A549 (cell line): Measurements from ENCODE around the gene ZNF418.

Source experiments
- CHD2 ChIP-seq: fragments of 150-350 bp; IDR thresholded peaks from 2 replicates; pipeline ENCODE4 v1.6.1; 2014; ENCODE audit warnings: low read length; ENCODE audit not compliant: partially characterized antibody
- EHMT2 ChIP-seq: fragments of 200-600 bp; sonication (generic); IDR thresholded peaks from 2 replicates; pipeline ENCODE4 v1.6.1; 2016; ENCODE audit warnings: antibody characterized with exemption, low read depth, mild to moderate bottlenecking, moderate library complexity
- EP300 ChIP-seq, 2 experiments: fragments of >200 bp; sonication (Bioruptor Twin); formaldehyde crosslinking; IDR thresholded peaks; 2 replicates in 1 of 2; 3 replicates in 1 of 2; pipeline ENCODE4 v1.6.1; 2016 to 2017
- FOSL2 ChIP-seq, 2 experiments: fragments of 450-650 bp in 1 of 2; fragments of >200 bp in 1 of 2; sonication (Bioruptor Twin) in 1 of 2; formaldehyde crosslinking; IDR thresholded peaks; 2 replicates each; pipeline versions ENCODE4 v1.5.0 to v1.6.1; 2016 to 2020; ENCODE audit warnings: mild to moderate bottlenecking in 1 of 2, moderate library complexity in 1 of 2
- HOXA7 ChIP-seq: fragments of 250-450 bp; sonication (Bioruptor Pico); IDR thresholded peaks from 2 replicates; pipeline ENCODE4 v1.5.0; 2020; ENCODE audit warnings: mild to moderate bottlenecking, moderate library complexity
- MAX ChIP-seq: IDR thresholded peaks from 2 replicates; pipeline ENCODE4 v1.6.1; 2012
- NR3C1 ChIP-seq: fragments of >200 bp; sonication (Bioruptor Twin); formaldehyde crosslinking; IDR thresholded peaks from 3 replicates; pipeline ENCODE4 v1.6.1; 2017
- PHF8 ChIP-seq: fragments of 200-600 bp; sonication (generic); IDR thresholded peaks from 2 replicates; pipeline ENCODE4 v1.6.1; 2016; ENCODE audit warnings: low read depth, mild to moderate bottlenecking, antibody characterized with exemption, moderate library complexity, borderline replicate concordance
- POLR2A ChIP-seq: IDR thresholded peaks from 2 replicates; pipeline ENCODE4 v1.6.1; 2012; ENCODE audit warnings: mild to moderate bottlenecking, low read length
- POLR2AphosphoS2 ChIP-seq: conservative IDR thresholded peaks from 2 replicates; pipeline ENCODE4 v1.6.1; 2012; ENCODE audit warnings: low read length, improper control_type of control experiment, inconsistent platforms
- RCOR1 ChIP-seq: fragments of 150-350 bp; IDR thresholded peaks from 2 replicates; pipeline ENCODE4 v1.6.1; 2014; ENCODE audit warnings: antibody characterized with exemption, low read length, low read depth
- RNF2 ChIP-seq: fragments of 200-600 bp; sonication (generic); IDR thresholded peaks from 2 replicates; pipeline ENCODE4 v1.6.1; 2016; ENCODE audit warnings: low read depth, mild to moderate bottlenecking, antibody characterized with exemption, moderate library complexity, borderline replicate concordance
- TFCP2L1 ChIP-seq: fragments of 250-450 bp; sonication (Bioruptor Pico); IDR thresholded peaks from 2 replicates; pipeline ENCODE4 v1.5.0; 2021; ENCODE audit warnings: mild to moderate bottlenecking
- TF ChIP-seq, protein P1 (sequence below): fragments of >200 bp; sonication (Bioruptor Twin); formaldehyde crosslinking; IDR thresholded peaks from 3 replicates; pipeline ENCODE4 v1.5.1; 2016

DNA sequence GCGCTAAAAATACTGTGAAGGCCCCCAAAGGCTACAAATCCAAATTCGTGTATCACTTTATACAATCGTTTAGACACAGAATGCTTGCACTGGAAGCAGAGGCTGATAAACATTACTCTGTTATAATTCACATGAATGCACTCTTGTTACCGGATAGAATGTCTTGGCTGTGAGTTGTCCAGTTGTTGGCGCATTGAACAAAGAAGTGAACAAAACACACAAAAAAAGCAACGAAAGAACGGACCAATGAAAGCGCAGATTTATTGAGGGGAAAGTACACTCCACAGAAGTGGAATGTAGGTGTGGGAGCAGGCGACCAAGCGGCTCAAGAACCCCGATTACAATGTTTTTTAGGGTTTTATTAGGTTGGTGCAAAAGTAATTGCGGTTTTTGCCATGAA is 529 bp upstream of the ZNF418 start:
- TF ChIP-seq POLR2A, result no peak
- TF ChIP-seq EHMT2, result no peak
- TF ChIP-seq CHD2, result no peak
- no peak for TF ChIP-seq EP300 (IDR thresholded peaks at IDR 0.05)
- TF ChIP-seq, protein P1, sequence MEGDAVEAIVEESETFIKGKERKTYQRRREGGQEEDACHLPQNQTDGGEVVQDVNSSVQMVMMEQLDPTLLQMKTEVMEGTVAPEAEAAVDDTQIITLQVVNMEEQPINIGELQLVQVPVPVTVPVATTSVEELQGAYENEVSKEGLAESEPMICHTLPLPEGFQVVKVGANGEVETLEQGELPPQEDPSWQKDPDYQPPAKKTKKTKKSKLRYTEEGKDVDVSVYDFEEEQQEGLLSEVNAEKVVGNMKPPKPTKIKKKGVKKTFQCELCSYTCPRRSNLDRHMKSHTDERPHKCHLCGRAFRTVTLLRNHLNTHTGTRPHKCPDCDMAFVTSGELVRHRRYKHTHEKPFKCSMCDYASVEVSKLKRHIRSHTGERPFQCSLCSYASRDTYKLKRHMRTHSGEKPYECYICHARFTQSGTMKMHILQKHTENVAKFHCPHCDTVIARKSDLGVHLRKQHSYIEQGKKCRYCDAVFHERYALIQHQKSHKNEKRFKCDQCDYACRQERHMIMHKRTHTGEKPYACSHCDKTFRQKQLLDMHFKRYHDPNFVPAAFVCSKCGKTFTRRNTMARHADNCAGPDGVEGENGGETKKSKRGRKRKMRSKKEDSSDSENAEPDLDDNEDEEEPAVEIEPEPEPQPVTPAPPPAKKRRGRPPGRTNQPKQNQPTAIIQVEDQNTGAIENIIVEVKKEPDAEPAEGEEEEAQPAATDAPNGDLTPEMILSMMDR, result no peak
- TF ChIP-seq RCOR1, result no peak
- no peak for TF ChIP-seq FOSL2 (IDR thresholded peaks at IDR 0.05)
- TF ChIP-seq FOSL2 (CRISPR knock-in tag; IDR thresholded peaks at IDR 0.05), result no peak
- TF ChIP-seq POLR2AphosphoS2, result no peak
- no peak for TF ChIP-seq TFCP2L1 (CRISPR knock-in tag)
- no peak for TF ChIP-seq HOXA7
- no peak for TF ChIP-seq MAX
- no peak for TF ChIP-seq PHF8
- no peak for TF ChIP-seq RNF2
- no peak for TF ChIP-seq NR3C1
